Measurements from ENCODE around the gene ALOX12. TPM values are rescaled to one million over a fixed set of nuclear protein-coding genes. Genes with fewer than 3 reads are reported as not detected.

ALOX12 gene
- total RNA-seq, 1 donor from 2014 or later, result 0.16 TPM

- no peak for DNase-seq (ENCODE audit: low spot score)
Measured at GRCh38 chr17:7001318-7001961, 5.6 kb downstream of the ALOX12 start.

- no peak for DNase-seq (ENCODE audit: low spot score)
Measured at GRCh38 chr17:7002288-7003047, 6.6 kb downstream of the ALOX12 start.

GRCh38 chr17:7003745-7004144 is 7.9 kb downstream of the ALOX12 start:
- no peak for DNase-seq (ENCODE audit: low spot score)

GRCh38 chr17:7004398-7005253 is 8.8 kb downstream of the ALOX12 start:
- no peak for DNase-seq (ENCODE audit: low spot score)

DNA sequence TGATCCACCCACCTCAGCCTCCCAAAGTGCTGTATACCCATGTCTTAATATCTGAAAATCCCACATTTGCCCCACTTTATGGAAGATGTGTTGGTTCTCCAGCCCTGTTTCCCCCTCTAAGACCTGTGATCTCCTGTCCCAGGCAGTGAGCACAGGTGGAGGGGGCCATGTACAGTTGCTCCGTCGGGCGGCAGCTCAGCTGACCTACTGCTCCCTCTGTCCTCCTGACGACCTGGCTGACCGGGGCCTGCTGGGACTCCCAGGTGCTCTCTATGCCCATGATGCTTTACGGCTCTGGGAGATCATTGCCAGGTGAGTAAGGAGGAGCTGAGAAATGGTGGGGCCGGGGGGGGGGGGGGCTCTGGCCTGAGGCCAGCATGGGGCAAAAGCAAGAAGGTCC is 9.9 kb downstream of the ALOX12 start:
- DNase-seq (ENCODE audit: low spot score), result no peak

DNA sequence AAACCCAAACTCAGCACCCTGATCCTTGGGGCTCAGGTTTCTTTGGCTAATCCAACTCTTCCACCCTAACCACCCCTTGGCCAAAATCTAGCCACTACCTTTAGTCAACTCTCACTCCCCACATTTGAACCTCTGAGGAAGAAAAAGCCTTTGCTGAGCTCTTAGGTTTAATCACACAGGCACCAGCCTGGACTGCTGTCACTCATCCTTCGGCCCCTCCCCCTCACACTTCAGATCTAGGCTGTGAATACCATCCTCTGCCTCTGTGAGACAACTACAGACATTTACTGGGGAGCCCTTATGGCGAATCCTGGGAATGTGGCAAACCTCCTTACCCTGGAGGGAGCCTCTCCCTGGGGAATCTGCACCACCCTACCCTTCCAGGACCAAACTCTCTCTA is 11.3 kb downstream of the ALOX12 start:
- no peak for DNase-seq (ENCODE audit: low spot score)

DNA sequence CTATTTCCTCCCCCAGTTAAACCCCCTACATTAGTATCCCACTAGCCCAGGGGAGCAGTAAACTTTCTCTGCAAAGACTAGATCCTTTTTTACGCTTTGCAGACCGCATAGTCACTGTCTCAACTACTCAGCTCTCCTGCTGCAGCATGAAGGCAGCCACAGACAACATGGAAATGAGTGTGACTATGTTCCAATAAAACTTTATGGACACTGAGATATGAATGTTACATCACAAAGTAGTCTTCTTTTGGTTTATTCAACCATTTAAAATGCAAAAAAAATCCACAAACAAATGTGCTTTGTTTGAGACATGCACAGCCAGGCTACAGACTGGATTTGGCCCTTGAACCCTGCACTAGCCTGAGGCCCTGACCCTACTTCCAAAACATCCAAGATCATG is 14.7 kb downstream of the ALOX12 start:
- no peak for DNase-seq (ENCODE audit: low spot score)

- DNase-seq (ENCODE audit: low spot score), result no peak
Measured at GRCh38 chr17:7011415-7011814, 15.6 kb downstream of the ALOX12 start.

- no peak for DNase-seq (ENCODE audit: low spot score)
Measured at GRCh38 chr17:7011942-7012254, 16.0 kb downstream of the ALOX12 start.

- peak; percentile 99 for DNase-seq (ENCODE audit: low spot score)
Measured at GRCh38 chr17:7014261-7014994, 18.6 kb downstream of the ALOX12 start.

DNA sequence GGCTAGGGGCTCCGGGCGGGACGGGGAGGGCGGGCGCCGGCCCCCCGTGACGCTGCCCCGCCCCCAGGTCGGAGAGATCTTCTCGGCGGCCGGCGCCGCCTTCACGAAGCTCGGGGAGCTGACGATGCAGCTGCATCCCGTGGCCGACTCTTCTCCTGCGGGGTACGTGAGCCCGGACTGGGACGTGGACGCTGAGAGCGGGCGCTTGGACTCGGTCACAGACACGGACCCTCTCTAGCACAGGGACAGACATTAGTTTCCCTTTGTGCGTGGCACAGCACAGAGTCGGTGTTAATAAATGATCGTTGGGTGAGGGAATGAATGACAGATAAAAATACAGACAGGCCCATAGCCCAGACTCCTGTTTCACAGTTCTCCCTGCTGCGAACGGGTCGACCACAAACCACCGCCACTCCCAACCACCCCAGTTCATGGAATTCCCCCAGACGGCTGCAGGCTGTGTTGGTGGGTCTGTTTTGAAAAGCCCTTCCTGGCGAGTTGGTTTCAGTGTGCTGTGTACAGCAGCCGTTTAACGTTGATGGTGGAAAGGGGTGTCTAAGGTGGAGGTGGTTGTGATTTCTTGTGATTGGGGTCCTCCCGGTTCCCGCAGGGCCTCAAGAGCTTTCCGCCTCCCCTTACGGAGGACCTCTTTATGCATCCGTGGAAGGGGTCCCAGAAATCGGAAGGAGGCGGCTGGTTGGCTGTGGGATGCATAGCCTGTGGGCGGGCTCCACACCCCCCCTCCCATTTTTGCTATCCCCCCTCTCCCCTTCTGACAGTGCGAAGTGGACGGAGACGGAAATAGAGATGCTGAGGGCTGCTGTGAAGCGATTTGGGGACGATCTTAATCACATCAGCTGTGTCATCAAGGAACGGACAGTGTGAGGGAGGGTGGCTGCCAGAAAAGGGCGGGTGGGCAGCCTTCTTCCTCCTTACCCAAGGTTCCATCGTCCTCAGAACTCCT is 19.4 kb downstream of the ALOX12 start:
- DNase-seq (ENCODE audit: low spot score), result peak; percentile 88

GRCh38 chr17:7016418-7016817 is 20.6 kb downstream of the ALOX12 start:
- no peak for DNase-seq (ENCODE audit: low spot score)

DNA sequence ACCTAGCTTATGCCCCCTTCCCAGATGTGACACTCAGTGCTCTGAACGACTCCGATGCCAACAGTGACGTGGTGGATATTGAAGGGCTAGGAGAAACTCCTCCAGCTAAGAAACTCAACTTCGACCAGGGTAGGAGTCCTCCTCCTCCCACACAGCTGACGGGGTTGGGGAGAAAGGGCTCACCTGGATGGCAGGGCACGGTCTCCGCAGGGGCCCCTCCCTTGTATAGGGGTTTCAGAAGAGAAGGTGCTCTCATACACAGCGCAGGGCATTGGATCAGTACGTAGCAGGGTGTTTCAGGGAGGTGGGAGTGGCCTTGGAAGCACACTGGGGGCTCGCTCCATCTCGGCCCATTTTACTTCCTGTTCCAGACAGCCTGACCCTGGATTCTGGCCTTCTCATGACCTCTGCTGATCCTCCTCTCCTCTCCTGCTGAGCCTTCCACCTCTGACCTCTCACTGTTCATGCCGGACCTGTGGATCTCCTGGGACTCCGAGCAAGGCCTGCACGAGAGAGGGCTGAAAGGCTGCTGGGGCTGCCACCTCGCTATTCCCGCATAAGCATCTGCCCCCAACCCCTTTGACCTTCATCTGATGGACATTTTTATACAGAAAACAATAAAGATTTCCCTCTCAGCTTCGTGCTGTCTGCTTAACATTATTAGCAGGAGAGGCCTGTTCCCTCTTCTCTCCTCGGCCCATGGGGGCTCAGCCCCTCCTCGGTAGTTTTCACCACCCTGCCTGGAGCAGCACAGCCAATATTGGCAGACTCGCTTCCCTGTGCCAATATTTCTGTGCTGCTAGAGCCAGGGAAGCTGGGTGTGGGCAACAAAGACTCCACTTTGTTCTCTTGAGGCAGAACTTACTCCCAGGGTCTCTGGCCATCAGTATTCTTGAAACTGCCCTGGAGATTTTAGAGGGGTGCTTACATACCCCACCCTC is 21.3 kb downstream of the ALOX12 start:
- DNase-seq (ENCODE audit: low spot score), result no peak

DNA sequence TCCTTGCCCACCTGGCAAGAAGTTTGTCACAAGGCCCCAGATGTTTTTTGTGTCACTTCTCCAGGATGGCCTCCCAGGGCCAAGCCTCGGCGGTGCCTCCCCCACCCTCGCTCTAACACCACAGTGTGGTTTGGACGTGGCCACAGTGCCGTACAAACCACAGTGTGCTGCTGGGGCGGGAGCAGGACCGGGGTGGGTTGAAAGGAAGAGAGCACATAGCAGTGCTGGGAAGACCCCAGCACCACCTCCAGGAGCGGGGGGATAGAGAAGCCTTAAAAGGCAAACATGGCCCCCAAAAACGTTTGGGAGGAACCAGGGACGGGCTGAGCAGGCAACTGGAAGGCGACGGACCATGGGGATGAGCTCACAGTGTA is 22.0 kb downstream of the ALOX12 start:
- DNase-seq (ENCODE audit: low spot score), result no peak

GRCh38 chr17:7018331-7018964 is 22.6 kb downstream of the ALOX12 start:
- DNase-seq (ENCODE audit: low spot score), result no peak

GRCh38 chr17:7019367-7019766 is 23.5 kb downstream of the ALOX12 start:
- no peak for DNase-seq (ENCODE audit: low spot score)

DNA sequence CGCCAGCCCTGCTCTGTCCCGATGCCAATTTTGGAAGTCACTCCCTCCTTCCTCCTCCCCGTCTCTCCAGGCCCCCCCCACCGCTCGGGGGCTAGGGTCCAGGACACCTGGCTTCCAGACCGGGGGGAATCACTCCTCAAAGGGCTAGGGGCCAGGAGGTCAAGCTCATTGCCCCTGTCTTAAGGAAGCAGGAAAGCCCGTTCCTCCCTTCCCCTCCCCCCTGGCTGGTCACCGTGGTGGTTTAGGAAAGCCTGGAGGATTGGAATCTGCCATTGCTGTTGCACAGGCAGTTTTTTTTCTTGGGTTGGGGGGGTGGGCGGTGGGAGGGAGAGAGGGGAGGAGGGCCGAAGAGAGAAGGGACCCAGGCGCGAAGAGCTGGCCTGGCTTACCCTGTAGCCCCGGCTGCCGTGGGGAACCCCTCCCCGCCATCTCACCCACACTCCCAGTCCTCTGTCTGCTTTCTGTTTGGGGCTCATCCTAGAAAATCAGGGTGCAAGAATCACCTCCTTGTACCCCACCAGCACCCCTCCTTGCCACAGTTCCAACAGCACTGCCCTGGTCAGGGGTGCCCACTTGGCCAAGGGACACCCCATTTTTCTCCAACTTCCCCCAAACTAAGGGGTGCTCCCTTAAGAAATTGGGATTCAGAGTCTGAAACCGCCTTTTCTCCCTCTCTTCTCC is 24.1 kb downstream of the ALOX12 start:
- DNase-seq (ENCODE audit: low spot score), result no peak

Data from mesenteric fat pad (tissue), 1 donor.